Body of pancreas (tissue), 4 donors: ENCODE results near the gene RPP30. TPM values are rescaled to one million over a fixed set of nuclear protein-coding genes. Genes with fewer than 3 reads are reported as not detected.

Source experiments
- ATAC-seq: fragments of 150-250 bp; one replicate; pipeline ENCODE4 v1.9.1; 2016
- DNase-seq, 4 donors: peaks; one replicate each; pipeline ENCODE4 v3.0.0-alpha.2; 2019
- H3K27ac ChIP-seq, 4 donors: fragments of 200-600 bp; sonication (generic); 1 replicate in 3 of 4; 2 replicates in 1 of 4; pipeline versions ENCODE4 v1.5.1 to v1.6.1; 2016 to 2019; ENCODE audit warnings: mild to moderate bottlenecking in 1 of 4, mixed read lengths in 1 of 4, moderate library complexity in 1 of 4
- H3K27me3 ChIP-seq, 2 donors: fragments of 200-600 bp; sonication (generic); one replicate each; pipeline ENCODE4 v1.6.0; 2016; ENCODE audit warnings: mild to moderate bottlenecking in 1 of 2
- H3K36me3 ChIP-seq, 2 donors: fragments of 200-600 bp; sonication (generic); replicated peaks in 1 of 2; 2 replicates each; pipeline ENCODE4 v1.5.1; 2016; ENCODE audit warnings: low read depth in 2 of 2; ENCODE audit not compliant: insufficient read depth in 1 of 2
- H3K4me1 ChIP-seq: fragments of 200-600 bp; sonication (generic); one replicate; pipeline ENCODE4 v1.6.0; 2016
- H3K4me3 ChIP-seq, 2 donors: fragments of 200-600 bp; sonication (generic); 1 replicate in 1 of 2; 2 replicates in 1 of 2; pipeline ENCODE4 v1.5.1; 2016 to 2019
- H3K9me3 ChIP-seq, 3 donors: fragments of 200-600 bp; sonication (generic); 1 replicate in 2 of 3; 2 replicates in 1 of 3; pipeline ENCODE4 v1.5.1; 2016
- CTCF ChIP-seq, 7 experiments: fragments of 450-650 bp in 4 of 7; fragments of 200-600 bp in 3 of 7; sonication (generic) in 3 of 7; IDR thresholded peaks; one replicate each; pipeline ENCODE4 v1.5.1; 2016 to 2019; ENCODE audit warnings: antibody characterized with exemption in 7 of 7
- POLR2A ChIP-seq, 3 donors: fragments of 450-650 bp; IDR thresholded peaks; one replicate each; pipeline ENCODE4 v1.6.1; 2016; ENCODE audit warnings: antibody characterized with exemption in 3 of 3, mild to moderate bottlenecking in 2 of 3
- WGBS, 2 donors: methylation state at CpG; one replicate each; pipeline ENCODE4 v1.1.5; 2017; 5-methylcytosine and 5-hydroxymethylcytosine counted together
- intact Hi-C: fragments of 100-400 bp; cut with DNase I; formaldehyde crosslinking; loops from one replicate; pipeline ENCODE4 v1.15.1; 2023
- total RNA-seq, 2 donors: library from RNA; depleted of rRNA; stranded (reverse); fragments of >200 nt; gene quantifications; one replicate each; pipeline ENCODE4 v1.1.0, GENCODE V29; 2016

The RPP30 gene
- total RNA-seq, 2 donors from 2014 or later = 13.5 to 22.8 TPM

GRCh38 chr10:90912854-90913479 is 41.2 kb downstream of the RPP30 start:
- WGBS, 2 donors = 76 to 82% methylated on average over 7 of the region's 7 CpGs
- no peak overlapping the region for H3K27ac ChIP-seq

GRCh38 chr10:90913774-90914420 is 42.1 kb downstream of the RPP30 start:
- 84 to 89% methylated on average over 2 of the region's 2 CpGs for WGBS, 2 donors

More at GRCh38 chr10:90912854-90913479, 41.2 kb downstream of the RPP30 start:
- DNase-seq (no peak), ATAC-seq (no peak)
- no peaks in the 10 kb centered on the region for H3K4me1 ChIP-seq
- H3K4me3 ChIP-seq = no peak overlapping the region
- H3K36me3 ChIP-seq = no peaks in the 10 kb centered on the region
- intact Hi-C loops = loop anchor here (10.0 kb wide), 1 partner anchor 332 kb away; no protein-coding TSS in a partner anchor
- no peaks in the 10 kb centered on the region for H3K27me3 ChIP-seq
- TF ChIP-seq POLR2A (IDR thresholded peaks at IDR 0.05) = no peak
- no peaks in the 10 kb centered on the region for H3K9me3 ChIP-seq

GRCh38 chr10:90914992-90915765 is 43.4 kb downstream of the RPP30 start:
- Histone ChIP-seq H3K9me3 (no peaks in the 10 kb centered on the region), H3K4me3 (no peak overlapping the region), H3K27me3 (no peaks in the 10 kb centered on the region), H3K27ac (no peak overlapping the region), H3K4me1 (no peaks in the 10 kb centered on the region), H3K36me3 (no peaks in the 10 kb centered on the region)
- 57 to 75% methylated on average over 10 of the region's 10 CpGs for WGBS, 2 donors
- ATAC-seq (no peak), DNase-seq (no peak)
- TF ChIP-seq POLR2A (IDR thresholded peaks at IDR 0.05) (no peak), CTCF (IDR thresholded peaks at IDR 0.05) (no peak)
- intact Hi-C loops = loop anchor here (10.0 kb wide), 1 partner anchor 330 kb away; no protein-coding TSS in a partner anchor

More at GRCh38 chr10:90913774-90914420, 42.1 kb downstream of the RPP30 start:
- Histone ChIP-seq H3K4me3 (no peak overlapping the region), H3K4me1 (no peaks in the 10 kb centered on the region), H3K9me3 (no peaks in the 10 kb centered on the region), H3K36me3 (no peaks in the 10 kb centered on the region), H3K27me3 (no peaks in the 10 kb centered on the region), H3K27ac (no peak overlapping the region)
- ATAC-seq (no peak), DNase-seq (no peak)
- no peak for TF ChIP-seq CTCF (IDR thresholded peaks at IDR 0.05)
- TF ChIP-seq POLR2A (IDR thresholded peaks at IDR 0.05) = no peak
- intact Hi-C loops = loop anchor here (10.0 kb wide), 1 partner anchor 331 kb away; no protein-coding TSS in a partner anchor

- Histone ChIP-seq H3K9me3 (no peaks in the 10 kb centered on the region), H3K27me3 (no peaks in the 10 kb centered on the region), H3K27ac (no peak overlapping the region), H3K4me1 (no peaks in the 10 kb centered on the region), H3K36me3 (no peaks in the 10 kb centered on the region), H3K4me3 (no peak overlapping the region)
- ATAC-seq (no peak), DNase-seq (no peak)
- intact Hi-C loops = loop anchor here (10.0 kb wide), 1 partner anchor 329 kb away; no protein-coding TSS in a partner anchor
- 66 to 74% methylated on average over 10 to 11 of the region's 11 CpGs for WGBS, 2 donors
- no peak for TF ChIP-seq POLR2A (IDR thresholded peaks at IDR 0.05)
- no peak for TF ChIP-seq CTCF (IDR thresholded peaks at IDR 0.05)
Measured at GRCh38 chr10:90915766-90916075, 43.9 kb downstream of the RPP30 start.
